Measurements from ENCODE around the gene TBCD. TPM values are rescaled to one million over a fixed set of nuclear protein-coding genes. Genes with fewer than 3 reads are reported as not detected.

The TBCD gene
- total RNA-seq, 6 experiments from 2014 or later = 47.3 to 67.6 (median 62.5) TPM

- Mint-ChIP-seq H3K4me3 (no peak overlapping the region), H3K27ac (no peak overlapping the region), H3K27me3 (ENCODE audit: insufficient read depth) (no peaks in the 10 kb centered on the region; the same call in 1 of the 2 replicates), H3K36me3 (ENCODE audit: low read depth) (peaks cover 13% of the 10 kb centered on the region), H3K4me1 (ENCODE audit: low read depth) (peaks cover 37% of the 10 kb centered on the region), H3K9me3 (no peaks in the 10 kb centered on the region)
- no peak for DNase-seq
- no peak for TF ChIP-seq CTCF (IDR thresholded peaks at IDR 0.05)
Observed at GRCh38 chr17:82889496-82890338, 137.9 kb downstream of the TBCD start.

- Mint-ChIP-seq H3K4me1 (ENCODE audit: low read depth) (peaks cover 30% of the 10 kb centered on the region), H3K4me3 (no peak overlapping the region), H3K9me3 (no peaks in the 10 kb centered on the region), H3K27ac (no peak overlapping the region), H3K36me3 (ENCODE audit: low read depth) (peaks cover 13% of the 10 kb centered on the region), H3K27me3 (ENCODE audit: insufficient read depth) (no peaks in the 10 kb centered on the region; the same call in none of the 2 replicates)
- no peak for DNase-seq
- no peak for TF ChIP-seq CTCF (IDR thresholded peaks at IDR 0.05)
Observed at GRCh38 chr17:82890339-82890730, 138.5 kb downstream of the TBCD start.

- peaks cover 23% of the 10 kb centered on the region for H3K4me1 Mint-ChIP-seq (ENCODE audit: low read depth)
- DNase-seq = no peak
- no peaks in the 10 kb centered on the region for H3K9me3 Mint-ChIP-seq
- TF ChIP-seq CTCF (IDR thresholded peaks at IDR 0.05) = no peak
- H3K36me3 Mint-ChIP-seq (ENCODE audit: low read depth) = peaks cover 13% of the 10 kb centered on the region
- no peaks in the 10 kb centered on the region; the same call in 1 of the 2 replicates for H3K27me3 Mint-ChIP-seq (ENCODE audit: insufficient read depth)
- H3K4me3 Mint-ChIP-seq = no peak overlapping the region
- H3K27ac Mint-ChIP-seq = no peak overlapping the region
Observed at GRCh38 chr17:82890926-82891678, 139.2 kb downstream of the TBCD start.

GRCh38 chr17:82891911-82892310, 140.0 kb downstream of the TBCD start:
- Mint-ChIP-seq H3K27ac (no peak overlapping the region), H3K9me3 (no peaks in the 10 kb centered on the region), H3K36me3 (ENCODE audit: low read depth) (peaks cover 15% of the 10 kb centered on the region), H3K27me3 (ENCODE audit: insufficient read depth) (no peaks in the 10 kb centered on the region; the same call in 1 of the 2 replicates), H3K4me1 (ENCODE audit: low read depth) (peaks cover 18% of the 10 kb centered on the region), H3K4me3 (no peak overlapping the region)
- DNase-seq = no peak
- TF ChIP-seq CTCF (IDR thresholded peaks at IDR 0.05) = no peak

GRCh38 chr17:82892899-82893565, 141.2 kb downstream of the TBCD start:
- H3K27ac Mint-ChIP-seq = no peak overlapping the region
- no peak for DNase-seq
- H3K9me3 Mint-ChIP-seq = no peaks in the 10 kb centered on the region
- H3K4me1 Mint-ChIP-seq (ENCODE audit: low read depth) = peaks cover 12% of the 10 kb centered on the region
- TF ChIP-seq CTCF (IDR thresholded peaks at IDR 0.05) = no peak
- H3K4me3 Mint-ChIP-seq = no peak overlapping the region
- peaks cover 6% of the 10 kb centered on the region for H3K36me3 Mint-ChIP-seq (ENCODE audit: low read depth)
- no peaks in the 10 kb centered on the region; the same call in 1 of the 2 replicates for H3K27me3 Mint-ChIP-seq (ENCODE audit: insufficient read depth)

All from HFFc6 (cell line).